GM23248 (cell line): ENCODE data around the gene UBE2R2.

Experiments used
- EZH2 ChIP-seq: fragments of 200-600 bp; sonication (generic); IDR thresholded peaks from 2 replicates; pipeline ENCODE4 v1.6.1; 2018; ENCODE audit warnings: antibody characterized with exemption, mild to moderate bottlenecking; ENCODE audit not compliant: insufficient read depth, poor library complexity, severe bottlenecking
- EZH2phosphoT487 ChIP-seq: fragments of 200-600 bp; sonication (generic); IDR thresholded peaks from 2 replicates; pipeline ENCODE4 v1.6.1; 2018; ENCODE audit warnings: antibody characterized with exemption, moderate library complexity, mild to moderate bottlenecking, low read depth; ENCODE audit not compliant: insufficient read depth

DNA sequence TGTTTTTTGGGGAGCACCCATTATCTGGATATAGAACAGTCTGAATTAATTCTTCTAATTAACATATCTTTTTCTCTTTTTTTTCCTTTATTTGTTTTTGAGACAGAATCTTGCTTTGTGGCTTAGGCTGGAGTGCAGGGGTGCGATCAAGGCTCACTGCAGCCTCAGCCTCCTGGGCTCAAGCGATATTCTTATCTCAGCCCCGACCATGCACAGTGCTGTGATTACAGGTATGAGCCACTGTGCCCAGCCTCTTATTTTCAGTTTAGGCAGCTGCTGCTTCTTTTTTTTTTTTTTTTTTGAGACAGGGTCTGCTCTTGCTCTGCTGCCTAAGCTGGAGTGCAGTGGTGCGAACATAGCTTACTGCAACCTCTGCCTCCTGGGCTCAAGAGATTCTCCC, 20.2 kb downstream of the UBE2R2 start:
- TF ChIP-seq EZH2phosphoT487 (no peak), EZH2 (no peak)
